ENCODE results near the gene FHDC1.

Gene FHDC1

DNA sequence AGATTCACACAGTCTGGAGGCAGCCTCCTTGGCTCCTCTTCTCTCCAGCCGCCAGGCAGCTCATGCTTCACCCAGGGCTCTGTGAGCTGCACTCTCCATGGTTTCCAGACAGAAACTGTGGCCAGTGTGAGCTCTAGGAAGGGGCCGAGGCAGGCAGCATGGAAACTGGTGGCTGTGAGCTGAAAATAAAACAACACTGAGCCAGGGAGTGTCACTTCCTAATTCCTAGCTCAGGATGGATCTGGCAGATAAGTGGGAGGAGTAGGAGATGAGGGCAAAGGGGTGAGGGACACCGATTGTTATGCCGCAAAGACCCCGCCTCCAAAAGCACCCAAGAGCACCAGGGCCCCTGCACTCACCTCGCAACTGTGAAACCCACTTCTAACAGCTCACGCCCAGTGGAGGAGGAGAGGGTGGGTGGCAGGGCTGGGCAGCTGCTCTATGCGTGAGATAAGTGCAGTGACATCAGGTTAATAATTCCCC is 69.8 kb downstream of the FHDC1 start:
- DNase-seq (ENCODE audit: low read depth), result peak; percentile 11

DNA sequence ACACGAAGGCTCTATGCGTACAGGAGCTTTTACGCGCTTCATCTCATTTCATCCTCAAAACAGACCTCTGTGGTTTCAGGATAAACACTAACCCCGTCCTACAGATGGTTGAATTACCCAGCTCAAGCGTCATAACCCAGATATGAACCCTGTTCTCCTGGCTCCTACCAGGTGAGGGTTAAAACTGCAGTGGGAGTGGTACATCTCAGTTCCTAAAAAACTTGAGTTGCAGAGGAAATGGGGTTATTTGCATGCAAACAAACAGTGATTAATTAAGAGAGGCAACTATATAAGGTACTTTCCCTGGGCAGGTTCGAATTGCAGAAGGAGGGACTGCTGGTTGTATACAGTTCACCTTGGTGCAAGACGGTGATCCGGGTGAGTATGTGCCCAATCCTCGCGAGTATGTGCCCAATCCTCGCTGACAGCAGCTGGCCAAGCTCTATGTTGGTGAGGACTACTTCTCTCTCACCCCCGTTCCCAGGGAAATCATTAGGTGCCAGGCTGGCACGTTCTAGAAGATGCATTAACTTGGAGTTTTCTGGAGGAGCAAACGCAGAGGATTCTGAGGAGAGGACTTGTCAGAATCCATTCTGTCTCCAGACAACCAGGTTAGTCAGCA is 72.6 kb downstream of the FHDC1 start:
- DNase-seq (ENCODE audit: low read depth), result no peak

DNA sequence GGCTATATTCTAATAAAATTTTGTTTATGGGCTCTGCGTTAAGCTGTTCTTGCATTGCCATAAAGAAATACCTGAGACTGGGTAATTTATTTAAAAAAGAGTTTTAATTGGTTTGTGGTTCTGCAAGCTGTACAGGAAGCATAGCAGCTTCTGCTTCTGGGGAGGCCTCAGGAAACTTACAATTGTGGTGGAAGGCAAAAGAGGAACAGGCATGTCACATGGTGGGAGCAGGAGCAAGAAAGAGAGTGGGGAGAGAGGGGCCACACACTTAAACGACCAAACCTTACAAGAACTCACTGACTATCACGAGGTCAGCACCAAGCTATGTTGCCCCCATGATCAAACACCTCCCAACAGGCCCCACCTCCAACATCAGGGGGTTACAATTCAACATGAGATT is 74.0 kb downstream of the FHDC1 start:
- DNase-seq (ENCODE audit: low read depth), result no peak

DNA sequence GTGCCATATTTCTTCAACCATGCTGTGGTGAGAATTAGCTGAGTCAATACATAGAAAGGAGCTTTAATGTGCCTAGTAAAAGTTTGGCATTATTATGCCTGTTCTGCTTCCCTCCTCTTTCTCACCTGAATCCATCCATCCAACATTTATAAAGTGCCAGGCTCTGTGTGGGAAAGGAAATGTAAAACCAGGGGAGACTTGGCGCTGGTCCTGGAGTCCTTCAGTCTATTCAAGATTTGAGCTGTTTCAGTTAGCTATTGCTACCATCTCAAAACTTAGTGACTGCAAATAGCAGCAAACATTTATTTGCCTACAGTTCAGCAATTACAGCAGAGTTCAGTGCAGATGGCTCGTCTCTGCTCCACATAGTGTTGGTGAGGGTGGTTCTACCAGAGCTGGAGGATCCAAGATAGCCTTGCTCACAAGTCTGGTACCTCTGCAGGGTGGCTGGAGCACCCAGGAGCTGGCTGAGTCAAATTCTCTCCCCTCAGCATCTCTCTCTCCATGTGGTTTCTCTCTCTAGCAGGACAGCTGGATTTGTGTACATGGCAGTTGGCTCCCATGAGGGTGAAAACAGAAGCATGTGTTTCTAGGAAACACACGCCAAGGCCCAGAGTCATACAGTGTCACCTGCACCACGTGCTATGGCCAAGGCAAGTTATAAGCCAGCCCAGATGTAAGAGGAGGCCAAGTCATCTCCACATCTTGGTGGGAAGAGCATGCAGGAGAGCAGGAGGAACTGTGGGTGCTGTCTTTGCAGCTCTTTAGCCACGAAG is 77.3 kb downstream of the FHDC1 start:
- DNase-seq (ENCODE audit: low read depth), result no peak

DNA sequence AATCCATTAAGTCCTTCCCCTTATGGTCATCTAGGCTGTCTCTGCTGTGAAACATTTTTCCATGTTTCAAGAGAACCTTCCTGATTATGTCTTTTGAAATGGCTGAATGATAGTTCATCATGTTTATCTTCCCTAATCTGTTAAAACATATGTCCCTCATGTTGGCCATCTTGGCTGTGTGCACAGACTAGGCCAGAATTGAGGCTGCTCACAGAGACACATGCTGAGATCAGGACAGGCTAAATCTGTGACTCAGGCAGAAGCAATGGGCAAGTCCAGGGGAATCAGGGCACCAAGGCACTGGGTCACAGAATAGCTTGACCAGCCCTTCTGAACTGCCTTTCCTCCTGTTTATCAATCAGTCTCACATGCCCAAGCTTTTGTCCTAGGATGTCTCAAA is 78.3 kb downstream of the FHDC1 start:
- DNase-seq (ENCODE audit: low read depth), result peak; percentile 29

DNA sequence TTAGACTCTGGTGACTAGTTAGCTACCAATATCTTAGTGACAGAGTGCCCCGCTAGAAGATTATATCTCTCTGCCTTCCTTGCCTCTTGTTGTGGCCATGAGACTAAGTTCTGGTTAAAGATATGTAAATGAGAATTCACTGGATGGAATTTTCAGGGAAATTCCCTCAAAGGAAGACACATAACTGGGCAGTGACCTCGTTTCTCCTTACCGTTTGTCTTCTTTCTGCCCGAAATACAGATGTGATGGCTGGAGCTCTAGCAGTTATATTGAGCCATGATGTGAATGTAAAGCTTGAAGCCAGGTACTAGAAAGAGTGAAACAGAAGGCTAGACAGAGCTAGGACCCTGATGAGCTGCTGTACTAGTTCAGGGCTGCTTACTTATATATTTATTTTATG is 80.5 kb downstream of the FHDC1 start:
- DNase-seq (ENCODE audit: low read depth), result no peak

DNA sequence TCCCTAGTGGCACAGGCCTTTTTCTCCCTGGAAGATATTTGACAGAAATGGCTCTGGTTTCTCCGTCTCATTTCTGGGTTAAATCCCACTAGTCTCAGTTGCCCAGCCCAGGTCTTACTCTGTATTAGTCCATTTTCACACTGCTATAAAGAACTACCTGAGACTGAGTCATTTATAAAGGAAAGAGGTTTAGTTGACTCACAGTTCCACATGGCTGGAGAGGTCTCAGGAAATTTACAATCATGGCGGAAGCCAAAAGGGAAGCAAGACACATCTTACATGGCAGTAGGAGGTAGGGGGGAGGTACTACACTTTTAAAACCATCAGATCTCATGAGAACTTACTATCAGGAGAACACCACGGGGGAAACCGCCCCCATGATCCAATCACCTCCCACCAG is 81.9 kb downstream of the FHDC1 start:
- no peak for DNase-seq (ENCODE audit: low read depth)

DNA sequence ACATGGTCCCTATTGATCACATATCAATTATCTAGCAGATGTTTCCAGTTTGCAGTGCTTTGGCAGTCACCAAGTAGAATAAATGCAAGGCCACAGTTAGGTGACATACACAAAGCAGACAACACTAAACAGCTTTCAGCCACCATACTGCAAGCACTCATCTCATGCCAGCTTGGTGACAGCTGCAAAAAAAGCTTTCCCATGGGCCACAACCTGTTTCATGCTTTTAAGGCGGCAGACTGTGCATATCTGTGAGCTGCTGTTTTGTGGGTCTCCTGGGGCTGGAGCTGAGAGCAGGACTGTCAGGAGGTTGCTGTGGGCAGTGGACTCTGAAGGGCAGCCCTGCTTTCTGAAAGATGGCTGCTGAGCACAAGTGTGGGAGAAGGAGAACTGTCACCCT is 82.6 kb downstream of the FHDC1 start:
- DNase-seq (ENCODE audit: low read depth), result no peak

DNA sequence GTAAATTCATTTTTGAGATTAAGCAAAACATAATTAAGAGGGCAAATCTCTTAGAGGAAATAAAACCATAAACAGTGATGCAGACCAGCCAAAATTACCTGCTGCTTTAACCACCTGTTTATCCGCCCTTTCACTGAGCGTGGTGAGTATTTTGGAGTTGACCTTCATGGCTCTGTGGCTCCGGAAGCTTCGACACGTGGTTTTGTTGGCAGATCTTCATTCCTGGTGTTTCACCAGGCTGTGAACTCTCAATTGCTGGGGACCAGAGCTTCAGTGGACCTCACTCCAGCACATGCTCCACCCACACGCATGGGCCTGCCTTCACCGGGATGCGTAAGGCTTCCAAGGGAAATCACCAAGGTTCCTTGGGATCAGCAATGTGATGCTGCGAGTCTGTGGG is 83.8 kb downstream of the FHDC1 start:
- DNase-seq (ENCODE audit: low read depth), result no peak

DNA sequence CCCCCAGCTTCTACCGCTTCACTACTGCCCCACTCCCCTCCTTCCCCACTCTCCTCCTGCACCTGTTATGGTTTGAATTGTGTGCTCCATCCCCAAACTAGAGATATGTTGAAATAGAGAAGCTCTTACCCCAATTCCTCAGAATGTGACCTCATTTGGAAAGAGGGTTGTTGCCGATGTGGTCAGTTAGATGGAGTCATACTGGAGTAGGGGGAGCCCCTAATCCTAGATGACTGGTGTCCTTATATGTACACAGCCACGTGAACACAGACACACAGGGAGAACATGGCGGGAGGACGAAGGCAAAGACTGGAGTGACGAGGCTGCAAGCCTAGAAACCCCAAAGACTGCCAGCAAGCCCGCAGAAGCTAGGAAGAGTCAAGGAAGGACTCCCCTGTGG is 84.3 kb downstream of the FHDC1 start:
- no peak for DNase-seq (ENCODE audit: low read depth)

DNA sequence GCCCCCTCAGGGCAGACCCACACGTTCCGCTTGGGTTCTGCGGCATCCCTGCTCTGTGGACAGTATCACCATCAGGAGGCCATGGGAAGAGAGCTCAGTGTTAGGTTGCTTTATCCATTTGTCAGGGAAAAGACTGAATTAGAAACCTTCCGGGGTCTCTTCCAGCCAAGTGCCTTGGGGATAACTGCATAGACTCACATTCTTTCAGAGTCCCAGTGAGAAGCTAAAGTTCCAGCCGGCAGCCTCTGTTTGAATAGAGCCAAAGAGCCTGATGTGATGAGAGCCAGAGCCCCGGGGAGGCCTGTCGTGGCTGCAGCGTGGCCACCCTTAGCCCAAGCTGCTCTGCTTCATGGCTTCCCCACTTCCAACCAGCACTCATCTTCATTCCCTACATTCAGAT is 85.2 kb downstream of the FHDC1 start:
- DNase-seq (ENCODE audit: low read depth), result no peak

DNA sequence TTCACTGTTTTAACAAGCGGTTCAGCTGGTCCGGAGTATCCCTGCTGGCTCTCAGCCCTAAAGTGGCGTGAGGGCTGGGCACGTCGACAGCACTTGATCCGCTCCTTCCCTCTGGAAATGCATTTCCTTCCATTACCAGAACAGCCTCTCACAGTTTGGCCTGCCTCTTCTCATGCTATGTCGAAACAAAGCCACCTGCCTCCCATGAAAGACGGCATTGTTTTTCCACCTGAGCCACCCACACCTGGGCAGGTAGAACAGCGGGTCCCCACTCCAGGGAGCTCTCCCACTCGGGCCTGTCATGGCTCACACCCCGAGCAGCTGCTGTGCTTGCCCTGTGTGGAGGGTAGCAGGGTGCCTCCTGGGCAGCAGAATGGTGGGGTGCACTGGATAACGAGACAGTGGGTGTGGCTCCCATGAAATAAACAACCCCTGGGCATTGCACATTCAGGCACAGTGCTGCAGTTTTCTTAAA is 86.2 kb downstream of the FHDC1 start:
- DNase-seq (ENCODE audit: low read depth), result no peak

DNA sequence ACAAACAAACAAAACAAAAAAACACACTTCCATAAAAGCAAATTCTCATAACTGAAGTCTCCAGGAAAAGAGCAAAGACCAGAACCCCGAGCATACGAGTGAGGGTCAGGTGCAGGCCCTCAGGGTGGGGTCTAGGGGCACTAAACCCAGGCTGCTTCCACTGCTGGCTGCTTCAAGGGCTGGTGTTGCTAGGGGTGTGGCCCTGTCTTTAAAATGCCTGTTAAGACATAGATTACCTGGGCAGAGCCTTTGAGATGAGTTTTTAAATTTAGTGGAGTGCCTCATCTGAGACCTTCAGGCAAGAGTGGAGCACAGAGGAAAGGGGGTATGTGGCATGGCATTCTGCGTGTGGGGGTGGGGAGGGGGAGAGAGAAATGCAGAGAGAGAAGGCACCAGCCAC is 87.0 kb downstream of the FHDC1 start:
- no peak for DNase-seq (ENCODE audit: low read depth)

DNA sequence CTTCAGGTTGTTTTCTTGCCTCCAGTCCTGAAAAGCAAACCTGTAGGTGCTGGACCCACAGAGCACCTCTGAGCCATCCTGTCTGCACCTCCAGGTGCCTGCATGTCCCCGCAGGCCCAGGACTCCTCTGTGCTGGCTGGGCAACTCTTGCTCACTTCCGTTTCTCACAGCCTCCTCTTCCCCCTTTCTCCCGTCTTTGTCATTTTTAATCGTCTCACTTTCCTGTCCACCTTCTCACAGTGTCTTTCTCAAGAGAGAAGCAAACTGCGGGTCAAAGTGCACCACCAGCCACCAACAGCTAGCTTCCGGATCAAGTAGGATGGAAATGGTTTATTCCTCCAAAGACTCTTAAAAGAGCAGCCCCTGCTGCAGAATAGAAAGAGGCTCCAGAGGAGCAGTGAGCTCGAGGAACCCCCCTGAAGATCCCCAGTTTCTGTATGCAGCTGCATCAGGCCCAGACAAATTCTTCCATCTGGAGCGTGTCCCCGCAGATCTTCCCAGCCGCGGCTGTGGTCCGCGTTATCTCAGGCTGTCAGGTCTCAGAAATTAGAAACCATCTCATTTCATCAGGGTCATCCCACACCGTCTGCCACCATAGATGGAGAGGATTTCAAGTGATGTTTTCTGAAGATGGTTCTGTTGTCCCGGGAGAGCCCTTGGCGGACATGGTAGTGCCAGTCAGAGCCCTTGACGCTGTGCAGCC is 87.7 kb downstream of the FHDC1 start:
- no peak for DNase-seq (ENCODE audit: low read depth)

DNA sequence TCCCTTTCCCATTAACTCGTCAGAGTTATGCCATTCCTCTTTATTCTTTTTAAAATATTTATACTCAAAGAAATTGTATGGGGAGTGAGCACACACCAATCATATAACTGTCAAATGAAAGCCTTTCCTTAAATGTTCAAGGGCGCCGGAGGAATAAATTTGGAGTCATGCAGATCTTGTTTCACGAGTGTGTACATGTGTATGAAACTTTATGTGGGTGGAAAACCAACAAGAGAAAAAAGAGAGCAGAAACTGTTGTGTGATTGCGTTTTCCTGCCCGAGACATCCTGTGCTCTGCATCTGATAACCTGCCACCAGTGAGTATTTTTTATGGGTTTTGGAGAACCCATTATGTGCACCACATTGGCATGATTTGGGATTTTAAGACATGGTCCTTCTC is 88.3 kb downstream of the FHDC1 start:
- no peak for DNase-seq (ENCODE audit: low read depth)

DNA sequence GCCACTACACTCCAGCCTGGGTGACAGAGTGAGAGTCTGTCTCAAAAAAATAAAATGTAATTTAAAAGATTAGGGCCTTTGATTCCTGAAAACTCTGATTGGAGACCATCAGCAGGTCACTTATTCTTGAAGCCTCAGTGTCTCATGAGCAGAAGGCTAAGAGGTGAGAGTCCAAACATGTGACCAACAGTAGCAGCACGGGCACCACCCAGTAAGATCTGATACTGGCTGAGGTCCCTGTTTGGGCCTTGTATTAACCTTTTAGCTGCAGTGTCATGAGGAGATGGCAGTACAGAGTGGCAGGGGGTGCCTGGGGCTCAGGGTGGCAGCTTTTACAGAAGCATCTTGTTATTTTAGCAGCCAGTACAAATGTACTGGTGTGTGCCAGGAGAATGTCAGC is 89.3 kb downstream of the FHDC1 start:
- no peak for DNase-seq (ENCODE audit: low read depth)

DNA sequence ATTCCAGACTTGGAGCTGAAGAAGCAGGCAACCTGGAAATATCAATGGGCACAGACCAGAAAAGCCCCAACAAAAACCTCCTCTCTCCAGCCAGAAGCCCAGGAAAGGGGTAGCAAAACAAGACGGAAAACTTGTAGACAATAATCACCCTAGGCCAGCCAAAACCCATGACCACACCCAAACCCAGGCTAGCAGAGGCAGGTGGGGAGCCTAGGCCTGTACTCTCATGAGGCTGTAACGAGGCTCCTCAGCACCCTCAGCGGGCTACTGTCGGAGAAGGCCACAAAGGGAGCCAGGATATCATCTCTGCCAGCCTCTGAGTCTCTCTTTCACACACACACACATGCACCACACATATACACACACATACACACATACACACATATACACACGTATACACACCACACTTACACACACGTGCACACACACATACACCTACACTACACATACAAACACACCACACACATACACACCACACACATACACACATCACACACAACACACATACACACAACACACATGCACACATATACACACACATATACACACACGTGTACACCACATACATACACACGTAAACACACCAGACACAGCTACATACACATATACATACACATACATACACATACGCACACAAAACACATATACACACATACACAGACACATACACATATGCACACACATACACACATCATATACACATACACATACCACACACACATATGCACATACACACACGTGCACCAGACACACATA is 90.6 kb downstream of the FHDC1 start:
- no peak for DNase-seq (ENCODE audit: low read depth)

DNA sequence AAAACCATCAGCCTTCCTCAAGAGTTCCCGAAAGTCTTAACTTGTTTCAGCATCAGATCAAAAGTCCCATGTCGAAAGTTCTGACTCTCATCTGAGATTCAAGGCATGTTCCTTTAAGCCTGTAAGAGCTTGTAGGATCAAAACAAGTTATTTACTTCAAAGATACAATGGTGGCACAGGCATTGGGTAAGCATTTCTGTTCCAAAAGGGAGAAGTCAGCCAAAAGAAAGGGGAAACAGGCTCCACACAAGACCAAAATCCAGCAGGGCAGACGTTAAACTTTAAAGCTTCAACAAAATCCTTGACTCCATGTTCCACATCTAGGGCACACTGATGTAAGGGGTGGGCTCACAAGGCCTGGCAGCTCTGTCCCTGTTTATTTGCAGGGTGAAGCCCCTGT is 91.7 kb downstream of the FHDC1 start:
- DNase-seq (ENCODE audit: low read depth), result no peak

DNA sequence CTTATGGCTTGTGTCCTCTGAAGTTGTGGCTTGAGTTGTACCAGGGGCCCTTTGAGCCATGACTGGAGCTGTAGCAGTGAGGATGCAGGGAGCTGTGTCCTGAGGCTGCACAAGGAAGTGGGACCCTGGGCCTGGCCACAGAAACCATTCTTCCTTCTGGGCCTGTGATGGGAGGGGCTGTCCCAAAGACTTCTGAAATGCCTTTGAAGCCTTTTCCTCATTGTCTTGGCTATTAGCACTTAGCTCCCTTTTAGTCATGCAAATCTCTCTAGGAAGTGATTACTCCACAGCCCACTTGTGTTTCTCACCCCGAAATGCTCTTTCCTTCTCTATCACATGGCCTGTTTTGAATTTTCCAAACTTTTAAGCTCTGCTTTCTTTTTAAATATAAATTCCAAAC is 92.4 kb downstream of the FHDC1 start:
- DNase-seq (ENCODE audit: low read depth), result no peak
